ENCODE results near the gene LARP6. TPM values are rescaled to one million over a fixed set of nuclear protein-coding genes. Genes with fewer than 3 reads are reported as not detected.
"Not testable (repeated sequence)": the region's sequence is repeated elsewhere in the genome, so short reads cannot be mapped to it uniquely, and the experiment has no call there.

Gene LARP6
- total and polyA plus RNA-seq, 8 donors, result 9.8 to 127 (median 14.1) TPM

GRCh38 chr15:70806992-70807712 lies 46.8 kb downstream of the LARP6 start:
- H3K27ac ChIP-seq, result peak overlapping the region in 2 of 5 donors; percentile 20 to 22
- 67 to 77% (median 69%) methylated on average over 9 of the region's 9 CpGs for WGBS, 5 donors

GRCh38 chr15:70804388-70804787 lies 49.6 kb downstream of the LARP6 start:
- DNase-seq, result not testable (repeated sequence)

More at GRCh38 chr15:70806992-70807712, 46.8 kb downstream of the LARP6 start:
- Histone ChIP-seq H3K36me3 (no peaks in the 10 kb centered on the region), H3K9me3 (no peaks in the 10 kb centered on the region), H3K4me1 (peaks cover 0 to 16% (median 3%) of the 10 kb centered on the region in 4 donors), H3K27me3 (no peaks in the 10 kb centered on the region), H3K4me3 (no peak overlapping the region)
- TF ChIP-seq EP300 (IDR thresholded peaks at IDR 0.05) (no peak), CTCF (IDR thresholded peaks at IDR 0.05) (no peak), POLR2A (IDR thresholded peaks at IDR 0.05) (no peak), POLR2AphosphoS5 (IDR thresholded peaks at IDR 0.05) (no peak)
- peak; percentile 30 to 42 for DNase-seq
- intact Hi-C loops (cut with DNase I; ENCODE audit: low total_unique reads), result no loop called here

GRCh38 chr15:70802629-70803028 lies 51.3 kb downstream of the LARP6 start:
- 82 to 88% (median 86%) methylated on average over 4 of the region's 4 CpGs for whole genome bisulfite sequencing, 5 donors
- TF ChIP-seq POLR2AphosphoS5 (IDR thresholded peaks at IDR 0.05) (no peak), EP300 (IDR thresholded peaks at IDR 0.05) (no peak), POLR2A (IDR thresholded peaks at IDR 0.05) (no peak), CTCF (IDR thresholded peaks at IDR 0.05) (no peak)
- Histone ChIP-seq H3K36me3 (no peaks in the 10 kb centered on the region), H3K4me1 (peaks cover 5 to 30% (median 17%) of the 10 kb centered on the region in 4 donors), H3K4me3 (no peak overlapping the region), H3K9me3 (no peaks in the 10 kb centered on the region), H3K27ac (no peak overlapping the region), H3K27me3 (no peaks in the 10 kb centered on the region)
- DNase-seq, result no peak
- intact Hi-C loops (cut with DNase I; ENCODE audit: low total_unique reads), result no loop called here

More at GRCh38 chr15:70804388-70804787, 49.6 kb downstream of the LARP6 start:
- H3K4me1 ChIP-seq, result peaks cover 5 to 30% (median 16%) of the 10 kb centered on the region in 4 donors
- H3K4me3 ChIP-seq; intact Hi-C loops (cut with DNase I; ENCODE audit: low total_unique reads); H3K36me3 ChIP-seq; H3K27ac ChIP-seq; H3K9me3 ChIP-seq; H3K27me3 ChIP-seq: not testable (repeated sequence)
- 93 to 99% (median 97%) methylated on average over 9 of the region's 9 CpGs for WGBS, 5 donors

GRCh38 chr15:70801109-70801508 lies 52.8 kb downstream of the LARP6 start:
- peaks cover 5 to 24% (median 17%) of the 10 kb centered on the region in 4 donors for H3K4me1 ChIP-seq
- intact Hi-C loops (cut with DNase I; ENCODE audit: low total_unique reads), result no loop called here
- TF ChIP-seq POLR2A (IDR thresholded peaks at IDR 0.05) (no peak), CTCF (IDR thresholded peaks at IDR 0.05) (no peak), EP300 (IDR thresholded peaks at IDR 0.05) (no peak), POLR2AphosphoS5 (IDR thresholded peaks at IDR 0.05) (no peak)
- H3K36me3 ChIP-seq, result no peaks in the 10 kb centered on the region
- H3K27ac ChIP-seq, result peak overlapping the region in 2 of 5 donors; percentile 69 to 71
- WGBS, 5 donors, result 84 to 97% (median 92%) methylated on average over 5 of the region's 5 CpGs
- no peak overlapping the region for H3K4me3 ChIP-seq
- H3K27me3 ChIP-seq, result no peaks in the 10 kb centered on the region
- H3K9me3 ChIP-seq, result no peaks in the 10 kb centered on the region
- DNase-seq, result no peak

All from stomach (tissue), 9 donors.